ENCODE data around the gene L2HGDH. TPM values are rescaled to one million over a fixed set of nuclear protein-coding genes. Genes with fewer than 3 reads are reported as not detected.
A peak's percentile ranks its signal among the peaks of the same experiment; 100 is the strongest.
"Not testable (repeated sequence)": the region's sequence is repeated elsewhere in the genome, so short reads cannot be mapped to it uniquely, and the experiment has no call there.

Gene L2HGDH
- total RNA-seq, 1 experiment from 2014 or later = 22.6 TPM

DNA sequence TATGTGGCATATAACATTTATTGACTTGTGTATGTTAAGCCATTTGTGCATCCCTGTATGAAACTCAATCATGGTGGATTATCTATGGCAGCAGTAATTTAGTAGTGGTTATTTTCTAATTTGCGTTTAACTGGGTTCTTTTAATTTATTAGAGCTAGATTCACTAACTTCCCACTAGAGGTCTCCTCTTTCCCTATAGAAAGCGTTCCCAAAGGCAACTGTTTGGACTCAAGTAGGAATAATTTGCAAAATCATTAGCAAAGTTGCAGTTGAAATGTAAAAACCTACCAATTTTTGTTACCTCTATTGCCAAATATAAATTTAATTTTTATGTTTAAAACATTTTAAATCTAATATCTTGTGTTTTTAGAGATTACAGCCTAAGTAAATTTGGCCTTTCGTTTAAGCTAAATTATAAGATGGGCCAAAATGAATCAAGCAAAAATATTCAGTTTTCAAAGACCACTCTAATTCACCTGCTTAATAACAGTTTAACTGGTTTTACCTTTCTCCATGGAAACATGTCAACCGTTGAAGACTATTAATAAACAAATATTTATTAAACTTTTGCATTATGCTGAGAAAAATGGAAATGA is 6.1 kb upstream of the L2HGDH start:
- WGBS (ENCODE audit: extremely low coverage, insufficient read length, low lambda C conversion rate) = no CpG with 5 or more reads among the region's 4 CpGs

DNA sequence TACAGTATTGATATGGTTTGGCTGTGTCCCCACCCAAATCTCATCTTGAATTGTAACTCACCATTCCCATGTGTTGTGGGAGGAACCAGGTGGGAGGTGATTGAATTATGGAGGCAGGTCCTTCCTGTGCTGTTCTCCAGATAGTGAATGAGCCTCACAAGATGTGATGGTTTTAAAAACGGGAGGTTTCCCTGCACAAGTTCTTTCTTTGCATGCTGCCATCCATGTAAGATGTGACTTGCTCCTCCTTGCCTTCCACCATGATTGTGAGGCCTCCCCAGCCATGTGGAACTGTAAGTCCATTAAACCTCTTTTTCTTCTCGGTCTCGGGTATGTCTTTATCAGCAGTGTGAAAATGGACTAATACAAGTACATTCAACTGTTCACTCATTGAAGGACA is 2.1 kb upstream of the L2HGDH start:
- not testable (repeated sequence) for H3K18ac ChIP-seq (ENCODE audit: insufficient read length, low read depth, low read length); H3K4me2 ChIP-seq (ENCODE audit: insufficient read depth, insufficient read length, low read length); H3K27me3 ChIP-seq (ENCODE audit: insufficient read depth, low read length); H2BK5ac ChIP-seq (ENCODE audit: insufficient read length, low read length); H3K14ac ChIP-seq (ENCODE audit: insufficient read depth, low read length); H3K23me2 ChIP-seq (ENCODE audit: insufficient read length, low read depth, low read length, poor library complexity, severe bottlenecking); H3K23ac ChIP-seq (ENCODE audit: insufficient read length, low read depth, low read length); H2BK15ac ChIP-seq (ENCODE audit: low read depth, low read length); H3K4me1 ChIP-seq (ENCODE audit: insufficient read depth, low read length); H3K79me1 ChIP-seq (ENCODE audit: insufficient read depth, low read depth, low read length, poor library complexity, severe bottlenecking); H3K9me3 ChIP-seq (ENCODE audit: control insufficient read depth, low read depth, low read length); H3K56ac ChIP-seq (ENCODE audit: insufficient read length, low read depth, low read length); H3K27ac ChIP-seq (ENCODE audit: insufficient read length, low read depth, low read length); H2AFZ ChIP-seq (ENCODE audit: low read length); H3K27me3 Mint-ChIP-seq (ENCODE audit: low read depth); H3K9ac ChIP-seq (ENCODE audit: extremely low read depth, insufficient read length, low read length); DNase-seq; H2BK12ac ChIP-seq (ENCODE audit: insufficient read length, low read depth, low read length); H2BK20ac ChIP-seq (ENCODE audit: low read depth, low read length, poor library complexity, severe bottlenecking); H4K5ac ChIP-seq (ENCODE audit: insufficient read length, low read depth, low read length); H3K79me2 ChIP-seq (ENCODE audit: insufficient read depth, low read length); H4K20me1 ChIP-seq (ENCODE audit: control insufficient read depth, insufficient read depth, insufficient read length); H3K27ac Mint-ChIP-seq; H3K4ac ChIP-seq (ENCODE audit: low read depth, low read length); H3T11ph ChIP-seq (ENCODE audit: low read length); H4K91ac ChIP-seq (ENCODE audit: insufficient read length, low read depth, low read length); H3K4me3 Mint-ChIP-seq; H2AK5ac ChIP-seq (ENCODE audit: insufficient read length, low read length); H4K8ac ChIP-seq (replicated peaks; ENCODE audit: insufficient read length, low read depth, low read length); H2BK120ac ChIP-seq (ENCODE audit: low read depth, low read length, poor library complexity, severe bottlenecking)
- Mint-ChIP-seq H3K4me1 (peaks cover 11 to 18% of the 10 kb centered on the region in 2 experiments), H3K9me3 (peaks cover 13 to 20% of the 10 kb centered on the region in 2 experiments), H3K36me3 (ENCODE audit: insufficient read depth in 1 of 3, low read depth in 3 of 3) (peaks cover 27 to 35% (median 28%) of the 10 kb centered on the region in 3 experiments)
- no CpG with 5 or more reads among the region's 3 CpGs for WGBS (ENCODE audit: extremely low coverage, insufficient read length, low lambda C conversion rate)

More for the DNA sequence above, 6.1 kb upstream of the L2HGDH start:
- peaks cover 24 to 31% (median 28%) of the 10 kb centered on the region in 3 experiments for H3K36me3 Mint-ChIP-seq (ENCODE audit: insufficient read depth in 1 of 3, low read depth in 3 of 3)
- H3K27me3 Mint-ChIP-seq (ENCODE audit: low read depth) = no peaks in the 10 kb centered on the region; the same call in 1 of the 2 replicates
- Histone ChIP-seq H4K5ac (ENCODE audit: insufficient read length, low read depth, low read length) (no peak overlapping the region), H2AK5ac (ENCODE audit: insufficient read length, low read length) (no peak overlapping the region), H2BK15ac (ENCODE audit: low read depth, low read length) (no peak overlapping the region), H3K14ac (ENCODE audit: insufficient read depth, low read length) (no peak overlapping the region), H3K79me2 (ENCODE audit: insufficient read depth, low read length) (no peaks in the 10 kb centered on the region), H4K91ac (ENCODE audit: insufficient read length, low read depth, low read length) (no peak overlapping the region), H2BK120ac (ENCODE audit: low read depth, low read length, poor library complexity, severe bottlenecking) (no peak overlapping the region), H3K9ac (ENCODE audit: extremely low read depth, insufficient read length, low read length) (no peak overlapping the region), H2BK12ac (ENCODE audit: insufficient read length, low read depth, low read length) (no peak overlapping the region), H3K9me3 (ENCODE audit: control insufficient read depth, low read depth, low read length) (no peaks in the 10 kb centered on the region), H3K23me2 (ENCODE audit: insufficient read length, low read depth, low read length, poor library complexity, severe bottlenecking) (no peaks in the 10 kb centered on the region), H2BK20ac (ENCODE audit: low read depth, low read length, poor library complexity, severe bottlenecking) (no peak overlapping the region), H3K23ac (ENCODE audit: insufficient read length, low read depth, low read length) (no peak overlapping the region), H2AFZ (ENCODE audit: low read length) (no peak overlapping the region), H3K4ac (ENCODE audit: low read depth, low read length) (no peak overlapping the region), H3K27ac (ENCODE audit: insufficient read length, low read depth, low read length) (no peak overlapping the region), H3K4me2 (ENCODE audit: insufficient read depth, insufficient read length, low read length) (no peak overlapping the region), H3K27me3 (ENCODE audit: insufficient read depth, low read length) (no peaks in the 10 kb centered on the region), H3K4me1 (ENCODE audit: insufficient read depth, low read length) (no peaks in the 10 kb centered on the region), H3K18ac (ENCODE audit: insufficient read length, low read depth, low read length) (no peak overlapping the region), H2BK5ac (ENCODE audit: insufficient read length, low read length) (no peak overlapping the region), H4K20me1 (ENCODE audit: control insufficient read depth, insufficient read depth, insufficient read length) (no peaks in the 10 kb centered on the region), H3T11ph (ENCODE audit: low read length) (no peak overlapping the region), H4K8ac (replicated peaks; ENCODE audit: insufficient read length, low read depth, low read length) (no peak overlapping the region), H3K79me1 (ENCODE audit: insufficient read depth, low read depth, low read length, poor library complexity, severe bottlenecking) (no peaks in the 10 kb centered on the region), H3K56ac (ENCODE audit: insufficient read length, low read depth, low read length) (no peak overlapping the region)
- peaks cover 4 to 8% of the 10 kb centered on the region in 2 experiments; a peak in 3 of 4 replicates for H3K4me1 Mint-ChIP-seq
- TF ChIP-seq, protein P1, sequence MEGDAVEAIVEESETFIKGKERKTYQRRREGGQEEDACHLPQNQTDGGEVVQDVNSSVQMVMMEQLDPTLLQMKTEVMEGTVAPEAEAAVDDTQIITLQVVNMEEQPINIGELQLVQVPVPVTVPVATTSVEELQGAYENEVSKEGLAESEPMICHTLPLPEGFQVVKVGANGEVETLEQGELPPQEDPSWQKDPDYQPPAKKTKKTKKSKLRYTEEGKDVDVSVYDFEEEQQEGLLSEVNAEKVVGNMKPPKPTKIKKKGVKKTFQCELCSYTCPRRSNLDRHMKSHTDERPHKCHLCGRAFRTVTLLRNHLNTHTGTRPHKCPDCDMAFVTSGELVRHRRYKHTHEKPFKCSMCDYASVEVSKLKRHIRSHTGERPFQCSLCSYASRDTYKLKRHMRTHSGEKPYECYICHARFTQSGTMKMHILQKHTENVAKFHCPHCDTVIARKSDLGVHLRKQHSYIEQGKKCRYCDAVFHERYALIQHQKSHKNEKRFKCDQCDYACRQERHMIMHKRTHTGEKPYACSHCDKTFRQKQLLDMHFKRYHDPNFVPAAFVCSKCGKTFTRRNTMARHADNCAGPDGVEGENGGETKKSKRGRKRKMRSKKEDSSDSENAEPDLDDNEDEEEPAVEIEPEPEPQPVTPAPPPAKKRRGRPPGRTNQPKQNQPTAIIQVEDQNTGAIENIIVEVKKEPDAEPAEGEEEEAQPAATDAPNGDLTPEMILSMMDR (conservative IDR thresholded peaks at IDR 0.05) = peak; percentile 75
- H3K9me3 Mint-ChIP-seq = peaks cover 13 to 20% of the 10 kb centered on the region in 2 experiments
- H3K4me3 Mint-ChIP-seq = no peak overlapping the region
- H3K27ac Mint-ChIP-seq = no peak overlapping the region
- DNase-seq = no peak

All from H9 (cell line).